Left renal cortex interstitium (tissue), 4 donors: Measurements from ENCODE around the gene FTH1. TPM values are rescaled to one million over a fixed set of nuclear protein-coding genes. Genes with fewer than 3 reads are reported as not detected.

ENCODE experiments used
- DNase-seq, 4 donors: peaks; one replicate each; pipeline ENCODE4 v3.0.0-alpha.2; 2013; ENCODE audit warnings: low read depth in 4 of 4, low spot score in 2 of 4, missing footprints in 1 of 4
- polyA plus RNA-seq, 4 donors: library from polyadenylated mRNA; unstranded; fragments of 120-200 nt; gene quantifications; one replicate each; pipeline ENCODE4 v1.2.1, GENCODE V29; 2013; ENCODE audit not compliant: insufficient read length in 4 of 4

Gene FTH1
- polyA plus RNA-seq, 4 donors, result 2,075 to 2,330 (median 2,257) TPM

DNA sequence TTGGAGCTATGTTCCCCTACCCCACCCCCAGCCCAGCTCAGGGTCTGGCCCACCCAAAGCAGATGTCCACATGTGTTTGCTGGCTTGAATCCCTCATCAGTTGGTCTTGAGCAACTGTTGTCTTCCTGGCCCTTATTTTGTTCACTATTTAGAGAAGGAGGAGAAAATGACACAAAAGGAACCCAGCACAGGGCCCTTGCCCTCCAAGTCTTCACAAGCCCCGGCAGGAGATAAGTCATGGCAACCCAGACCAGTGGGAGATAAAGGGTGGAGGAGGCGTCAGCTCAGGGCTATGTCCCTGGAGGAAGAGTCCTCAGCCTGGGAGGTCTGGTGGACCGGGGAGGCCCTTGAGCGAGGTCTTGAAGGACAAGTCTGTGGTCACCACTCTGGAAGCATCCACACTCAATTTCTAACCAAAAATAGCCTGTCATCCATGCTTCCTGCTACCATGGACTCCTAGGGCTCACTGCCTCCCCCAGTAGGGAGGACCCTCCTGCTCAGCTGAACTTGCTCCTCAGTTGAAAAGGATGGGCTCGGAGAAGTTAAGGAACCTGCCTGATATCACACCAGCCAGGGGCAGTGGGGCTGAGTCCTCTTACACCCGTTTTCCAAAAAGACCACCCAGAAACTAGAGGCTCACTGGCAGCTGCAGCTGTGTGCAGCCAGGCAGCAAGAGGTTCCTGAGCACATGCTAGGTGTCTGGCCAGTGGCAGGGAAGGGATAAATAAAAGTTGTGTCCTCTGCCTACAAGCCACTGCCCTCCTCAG is 48.3 kb downstream of the FTH1 start:
- DNase-seq, result no peak

GRCh38 chr11:61918251-61918937 is 49.0 kb downstream of the FTH1 start:
- no peak for DNase-seq

DNA sequence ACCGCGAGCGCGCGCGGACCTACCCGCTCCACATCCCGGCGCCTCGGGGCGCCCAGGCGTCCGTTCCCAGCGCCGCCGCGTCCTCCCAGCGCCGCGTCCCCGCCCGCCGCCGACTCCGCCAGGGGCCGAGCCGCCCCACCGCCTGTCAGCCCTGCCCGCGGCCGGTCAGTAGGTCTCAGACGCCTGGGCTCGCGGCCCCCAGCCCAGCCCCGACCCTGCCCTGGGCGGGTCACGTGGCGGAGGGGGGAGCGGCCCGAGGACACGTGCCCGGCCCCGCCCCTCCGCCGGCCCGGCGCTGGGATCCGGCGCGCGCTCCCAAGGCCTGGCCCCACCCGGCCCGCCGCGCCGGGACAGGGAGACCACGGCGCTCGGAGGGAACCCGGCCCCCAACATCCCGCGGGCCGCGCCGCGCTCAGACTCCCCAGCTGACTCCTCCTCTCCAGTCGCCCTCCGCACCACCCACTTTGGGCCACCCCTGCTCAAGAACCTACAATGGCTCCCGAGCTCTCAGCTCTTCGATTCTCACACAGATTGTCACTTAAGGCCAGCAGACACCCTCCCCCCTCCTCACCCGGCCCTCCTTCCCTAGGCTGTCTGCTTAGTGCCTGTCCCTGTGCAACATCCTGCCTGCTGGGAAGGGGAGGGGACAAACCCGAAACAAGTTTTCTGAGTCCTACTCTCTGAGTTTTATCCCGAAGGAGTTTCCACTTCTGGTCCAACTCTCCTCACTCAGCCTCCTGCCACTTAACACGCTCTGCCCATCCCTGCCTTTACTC is 49.9 kb downstream of the FTH1 start, which contains the start of gene RAB3IL1:
RAB3IL1 (minus strand) TSS at position 233 of the 776 bp plus-strand sequence; CDS start at position 34, 199 bp downstream.
- DNase-seq, result no peak

DNA sequence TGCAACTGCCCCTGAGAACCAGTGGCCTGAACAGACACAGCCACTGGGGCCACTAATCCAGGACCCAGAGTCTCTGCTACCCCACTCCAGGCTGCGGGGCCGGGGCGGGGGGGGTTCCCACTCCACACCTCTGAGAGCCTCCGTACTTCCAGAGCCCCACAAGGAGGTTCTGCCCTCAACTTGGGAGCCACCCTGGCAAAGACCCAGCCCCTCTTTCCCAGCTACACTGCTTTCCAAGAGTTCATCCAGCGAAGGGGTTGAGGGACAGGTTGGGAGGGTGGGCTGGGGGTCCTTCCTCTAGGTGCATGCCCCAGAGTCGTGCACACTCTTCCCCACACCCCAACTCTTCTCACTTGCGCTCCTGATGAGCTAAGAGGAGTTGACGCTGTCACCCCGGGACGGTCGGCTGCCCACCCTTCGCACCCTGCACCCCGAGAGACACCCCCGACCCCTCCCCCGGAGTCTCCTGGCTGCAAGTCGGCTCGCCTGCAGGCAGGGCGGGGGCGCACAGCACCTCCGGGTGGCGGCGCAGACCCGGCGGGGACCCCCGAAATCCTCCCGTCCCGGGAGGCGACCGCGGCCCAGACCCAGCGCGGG is 50.6 kb downstream of the FTH1 start:
- no peak for DNase-seq

GRCh38 chr11:61914471-61915171 is 52.8 kb downstream of the FTH1 start:
- no peak for DNase-seq

Other genes with a start within 250 kb of the FTH1 start
- gene MYRF, start 215.0 kb downstream of the FTH1 start, polyA plus RNA-seq, result 10 to 100 TPM; 17.3 to 32.8 (median 22.9) TPM
- 100 to 1,000 TPM; 151 to 213 (median 165) TPM for gene TMEM258, start 175.0 kb downstream of the FTH1 start, polyA plus RNA-seq
- gene FEN1, start 174.7 kb downstream of the FTH1 start, polyA plus RNA-seq, result 10 to 100 TPM; 36.6 to 47.7 (median 38.5) TPM
- gene FADS1, start 150.6 kb downstream of the FTH1 start, polyA plus RNA-seq, result 10 to 100 TPM; 37.0 to 44.4 (median 43.7) TPM
- gene FADS2, start 139.3 kb downstream of the FTH1 start, polyA plus RNA-seq, result 100 to 1,000 TPM in 2 of 4 donors, 10 to 100 TPM in 2; 82.9 to 117 (median 98.9) TPM
- 10 to 100 TPM; 16.2 to 21.5 (median 16.8) TPM for gene FADS3, start 76.1 kb downstream of the FTH1 start, polyA plus RNA-seq
- gene RAB3IL1, start 50.1 kb downstream of the FTH1 start, polyA plus RNA-seq, result 10 to 100 TPM; 18.8 to 28.5 (median 23.5) TPM
- gene BEST1, start 17.3 kb downstream of the FTH1 start, polyA plus RNA-seq, result 1 to 10 TPM; 3.7 to 6.8 (median 4.9) TPM
- gene INCENP, start 156.4 kb upstream of the FTH1 start, polyA plus RNA-seq, result 10 to 100 TPM; 31.6 to 42.7 (median 39.0) TPM
- gene SCGB1D1, start 222.6 kb upstream of the FTH1 start, polyA plus RNA-seq, result not detected
- gene SCGB2A1, start 241.0 kb upstream of the FTH1 start, polyA plus RNA-seq, result under 1 TPM in 2 of 4 donors, not detected in 2; 0.30 to 0.71 TPM